HG02642 (cell line): ENCODE results near the gene EFNA4.

Source experiments
- ATAC-seq: cut with Tn5 transposase; IDR thresholded peaks from one replicate; pipeline ENCODE4 v1.9.1; 2021; ENCODE audit warnings: mild to moderate bottlenecking; ENCODE audit not compliant: unreplicated experiment, poor library complexity

The EFNA4 gene

GRCh38 chr1:155071701-155072100 lies 8.2 kb downstream of the EFNA4 start:
- ATAC-seq = no peak

DNA sequence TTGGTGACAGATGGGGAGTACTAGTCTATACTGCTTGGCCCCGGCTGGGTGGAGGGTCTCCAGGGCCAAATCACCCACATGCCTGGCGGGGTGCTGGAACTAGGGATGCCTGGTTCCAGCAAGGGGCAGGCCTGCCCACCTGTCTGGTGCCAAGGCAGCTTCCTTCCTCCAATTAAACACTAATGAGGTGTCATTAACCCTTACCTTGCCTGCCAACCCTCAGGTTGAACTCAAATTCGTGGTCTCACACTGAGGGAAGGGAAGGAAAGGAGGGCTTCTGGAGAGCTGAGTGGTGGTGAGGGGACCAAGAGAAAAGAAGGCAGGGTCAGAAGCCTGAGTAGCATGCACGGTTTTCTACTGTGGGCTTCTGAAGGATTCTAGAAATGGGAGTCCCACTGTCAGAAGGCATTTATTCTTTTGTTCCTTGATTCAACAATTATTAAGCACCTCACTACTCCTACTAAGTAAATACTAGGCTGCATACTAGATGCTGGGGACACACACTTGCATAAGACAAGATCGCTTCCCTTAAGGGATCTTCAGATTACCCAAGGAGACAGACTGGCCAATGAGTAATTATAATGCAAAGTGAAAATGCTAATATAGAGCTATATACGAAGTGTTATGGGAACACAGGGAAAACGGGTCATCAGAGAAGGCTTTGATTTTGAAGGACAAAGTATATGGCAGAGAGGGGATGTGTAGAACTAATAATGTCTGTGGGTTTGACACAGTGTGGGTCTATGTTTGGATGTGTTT lies 9.2 kb downstream of the EFNA4 start:
- ATAC-seq = no peak

DNA sequence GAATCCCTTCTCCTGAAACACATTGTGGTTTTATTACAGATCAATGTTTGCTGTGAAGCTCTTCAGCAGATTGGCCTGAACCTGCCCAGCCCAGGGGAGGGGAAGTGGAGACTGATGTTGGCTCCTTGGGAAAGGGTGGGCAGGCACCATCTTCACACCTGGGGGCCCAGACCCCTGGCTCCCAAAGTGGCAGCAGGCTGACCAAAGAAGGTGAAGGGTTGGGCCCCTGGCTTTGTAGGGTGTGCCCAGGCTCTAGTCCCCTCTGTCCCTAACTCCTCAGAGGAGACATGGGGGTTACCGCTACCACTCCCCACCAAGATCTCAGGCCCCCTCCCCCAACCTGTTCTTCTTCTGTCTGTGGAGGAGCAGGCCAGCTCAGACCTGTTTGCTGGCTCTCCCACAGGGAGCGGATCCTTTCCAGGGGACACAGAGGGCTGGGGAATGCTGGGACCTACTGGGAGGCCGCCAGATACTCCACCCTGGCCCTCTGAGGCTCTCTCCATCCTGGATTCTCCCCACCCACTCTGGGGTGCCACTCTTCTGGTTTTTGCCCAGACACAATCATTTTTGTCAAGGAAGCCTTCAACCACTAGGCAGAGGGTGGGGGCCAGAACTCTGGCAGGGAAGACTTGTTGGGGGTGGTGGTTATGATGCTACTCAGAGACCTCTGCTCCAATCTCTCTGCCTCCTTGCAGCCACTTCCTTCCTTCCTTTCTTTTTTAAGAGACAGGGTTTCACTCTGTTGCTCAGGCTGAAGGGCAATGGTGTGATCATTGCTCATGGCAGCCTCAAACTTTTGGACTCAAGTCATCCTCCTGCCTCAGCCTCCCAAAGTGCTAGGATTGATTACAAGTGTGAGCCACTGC lies 10.1 kb downstream of the EFNA4 start:
- ATAC-seq = no peak

DNA sequence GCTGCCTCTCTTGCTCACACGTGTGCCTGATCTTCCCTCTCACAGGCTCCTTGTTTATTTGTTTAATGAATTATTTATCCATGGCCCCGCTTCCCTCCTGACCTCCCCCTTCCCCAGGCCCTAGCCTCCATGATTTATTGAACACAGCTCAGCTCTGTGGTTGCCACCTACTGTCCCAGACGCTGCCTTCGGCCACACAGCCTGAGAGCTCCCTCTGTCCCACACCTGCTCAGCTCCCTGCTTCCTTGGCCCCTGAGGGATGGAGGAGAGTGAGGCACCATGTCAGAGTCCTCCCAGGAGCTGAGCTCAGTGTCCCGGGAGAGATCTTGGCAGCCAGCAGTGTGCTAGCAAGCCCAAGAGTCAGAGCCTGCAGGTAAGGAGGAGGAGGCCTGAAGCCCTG lies 12.0 kb downstream of the EFNA4 start:
- no peak for ATAC-seq

- no peak for ATAC-seq
These were observed 12.8 kb downstream of the EFNA4 start for GRCh38 chr1:155076371-155076770.

DNA sequence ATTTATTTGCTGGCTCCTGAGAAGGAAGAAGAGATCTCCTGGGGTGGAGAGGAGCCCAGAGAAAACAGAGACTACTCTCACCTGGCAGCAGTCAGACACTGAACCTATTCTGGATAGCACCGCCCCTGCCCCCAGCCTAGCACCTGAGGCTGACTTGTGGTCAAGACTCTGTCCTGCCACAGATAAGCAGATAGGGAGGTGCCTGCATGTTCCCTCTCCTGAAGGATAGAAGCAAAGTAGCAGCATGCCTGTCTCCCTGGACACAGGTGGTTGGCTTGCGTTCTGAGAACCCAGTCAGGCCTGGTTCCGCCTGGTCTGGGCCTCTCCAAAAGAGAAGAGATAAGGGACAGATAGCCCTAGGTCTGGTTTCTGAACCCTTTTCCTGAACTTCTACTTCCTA lies 13.8 kb downstream of the EFNA4 start:
- no peak for ATAC-seq

DNA sequence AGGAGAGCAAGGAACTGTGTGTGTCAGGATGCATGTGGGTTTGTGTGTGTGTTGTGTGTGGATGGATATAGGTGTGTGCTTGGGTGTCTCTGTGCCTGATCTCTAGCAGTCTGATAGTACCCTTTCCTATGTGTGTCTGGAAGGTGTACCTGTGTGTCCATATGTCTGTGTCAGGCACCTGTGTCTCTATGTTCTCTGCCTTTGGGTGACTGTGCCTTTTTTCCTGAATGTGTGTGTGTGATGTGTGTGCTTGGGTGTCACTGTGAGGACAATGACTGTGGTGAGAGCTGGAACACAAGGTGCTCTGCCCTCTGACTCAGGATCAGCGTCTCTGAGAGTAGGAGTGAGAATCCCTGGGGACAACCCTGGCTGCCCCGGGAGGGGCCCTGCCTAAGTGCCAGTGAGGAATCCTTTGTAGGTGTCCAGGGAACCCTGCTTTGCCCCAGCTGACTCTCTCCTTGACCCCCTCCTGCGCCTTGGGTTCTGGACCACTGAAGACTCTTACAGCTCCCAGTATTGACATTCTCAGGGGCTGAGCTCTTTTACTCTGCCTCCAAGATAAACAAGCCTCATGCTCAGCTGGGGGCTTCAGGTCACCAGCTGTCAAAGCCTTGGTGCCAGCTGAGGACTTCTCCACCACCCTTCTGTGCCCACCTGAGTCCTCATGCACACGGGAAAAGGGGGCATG lies 14.4 kb downstream of the EFNA4 start:
- ATAC-seq = no peak

GRCh38 chr1:155078469-155079209 lies 15.1 kb downstream of the EFNA4 start, which contains the start of gene EFNA3:
TSS of gene EFNA3 (plus strand) at chr1:155078837. CDS start at chr1:155078942, 105 bp downstream.
- peak; percentile 34 for ATAC-seq

- ATAC-seq = no peak
These were observed 15.6 kb downstream of the EFNA4 start for GRCh38 chr1:155079210-155079486.

DNA sequence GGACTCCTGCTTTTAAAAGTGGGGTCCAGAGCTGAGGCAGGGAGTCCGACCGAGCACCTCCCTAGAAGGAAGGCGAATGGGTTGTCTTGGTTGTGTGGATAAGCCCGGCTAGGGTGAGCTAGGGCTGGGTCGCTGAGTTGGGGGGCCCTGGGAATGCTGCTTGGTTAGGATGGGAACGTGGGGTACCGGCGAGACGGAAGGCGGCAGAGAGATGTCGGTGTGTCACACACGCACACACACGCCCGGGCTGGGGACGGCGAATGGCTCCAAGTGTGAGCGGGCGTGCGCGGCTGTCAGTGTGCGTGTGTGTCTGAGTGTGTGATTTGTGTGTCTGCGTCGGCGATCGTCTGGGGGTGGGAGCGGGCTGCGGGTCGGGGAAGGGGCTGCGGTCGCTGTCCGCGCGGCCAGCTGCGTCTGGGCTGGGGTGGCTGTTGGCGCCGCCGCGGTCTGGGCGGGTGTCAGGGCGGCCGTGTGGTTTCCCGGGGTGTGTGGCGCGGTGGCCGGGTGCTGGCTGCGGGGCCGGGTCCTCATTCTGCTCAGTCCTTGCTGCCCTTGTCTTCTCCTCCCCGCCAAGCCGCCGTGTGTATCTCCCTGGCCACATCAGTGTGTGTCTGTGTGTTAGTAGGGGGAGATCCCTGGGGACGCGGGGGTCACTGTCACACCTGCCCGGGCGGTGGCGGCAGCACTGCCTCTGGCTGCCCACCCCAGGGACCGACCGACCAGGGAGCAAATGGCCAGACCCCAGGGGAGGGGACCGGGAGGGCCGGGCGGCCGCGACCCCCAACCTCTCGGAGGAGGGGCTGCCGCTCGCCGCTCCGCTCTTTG lies 16.2 kb downstream of the EFNA4 start:
- no peak for ATAC-seq

DNA sequence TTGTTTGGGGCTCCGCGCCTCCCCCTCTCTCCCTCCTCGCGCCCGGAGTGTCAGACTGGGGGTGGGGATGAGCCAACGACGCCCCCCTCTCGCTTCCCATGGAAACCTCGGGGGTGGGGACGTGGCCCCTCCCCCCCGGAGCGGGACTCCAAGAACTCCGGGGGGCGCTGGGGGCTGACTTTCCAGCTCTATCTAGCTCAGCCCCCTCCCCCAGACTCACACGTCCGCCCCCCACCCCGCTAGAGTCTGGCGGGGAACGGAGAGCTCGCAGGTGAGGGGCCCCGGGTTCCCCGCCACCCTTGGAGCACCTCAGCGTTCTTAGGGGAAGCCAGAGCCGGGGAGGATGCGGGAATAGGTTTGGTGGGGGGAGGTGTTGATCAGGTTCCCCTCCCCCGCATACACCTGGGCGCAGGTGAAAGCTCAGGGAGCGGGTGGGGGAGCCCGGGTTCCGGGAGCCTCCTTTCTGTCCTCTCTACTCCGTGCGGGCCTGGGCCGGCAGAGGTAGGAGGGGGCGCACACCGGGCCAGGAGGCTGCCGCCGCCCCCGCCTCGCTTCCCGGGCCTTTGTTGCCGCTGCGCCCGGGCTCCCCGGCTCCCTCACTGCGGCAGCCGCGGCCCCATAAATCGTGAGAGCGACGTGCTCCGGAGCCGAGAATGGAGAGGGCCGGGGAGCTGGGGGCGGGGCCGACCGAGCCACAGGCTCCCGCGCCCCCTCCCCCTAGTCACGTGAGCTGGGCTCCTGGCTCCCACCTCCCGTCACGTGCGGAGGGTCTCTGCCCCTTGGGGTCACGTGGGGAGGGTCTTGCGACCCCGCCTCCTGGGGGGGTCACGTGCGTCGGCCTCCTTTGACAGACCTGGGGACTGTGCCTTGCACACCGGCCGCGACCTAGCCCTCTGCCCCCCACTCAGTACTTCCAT lies 17.0 kb downstream of the EFNA4 start:
- no peak for ATAC-seq

GRCh38 chr1:155081472-155082300 lies 18.1 kb downstream of the EFNA4 start:
- ATAC-seq = no peak

- no peak for ATAC-seq
These were observed 18.9 kb downstream of the EFNA4 start for GRCh38 chr1:155082301-155083051.

DNA sequence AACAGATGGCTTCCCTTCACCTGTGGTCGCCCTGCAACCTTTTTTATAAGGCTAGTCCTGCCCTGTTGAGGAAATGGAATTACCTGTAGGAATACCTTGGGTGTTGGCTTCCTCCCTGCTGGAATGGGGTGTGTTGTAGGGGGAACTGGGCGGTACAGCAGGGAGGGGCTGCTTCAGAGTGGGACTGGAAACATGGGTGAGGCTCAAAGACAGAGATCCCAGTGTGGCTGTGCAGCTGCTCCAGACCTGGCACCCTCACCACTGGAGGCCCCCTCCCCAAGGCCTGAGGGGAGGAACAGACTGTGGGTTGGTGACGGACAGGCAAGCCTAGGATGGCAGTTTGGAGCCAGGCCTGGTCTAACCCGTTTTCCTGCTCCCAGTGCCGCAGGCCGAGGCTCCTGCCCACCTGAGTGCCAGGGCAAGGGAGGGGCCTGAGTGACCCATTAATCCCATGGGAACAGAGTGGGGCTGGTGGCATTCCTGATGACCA lies 19.6 kb downstream of the EFNA4 start:
- no peak for ATAC-seq

DNA sequence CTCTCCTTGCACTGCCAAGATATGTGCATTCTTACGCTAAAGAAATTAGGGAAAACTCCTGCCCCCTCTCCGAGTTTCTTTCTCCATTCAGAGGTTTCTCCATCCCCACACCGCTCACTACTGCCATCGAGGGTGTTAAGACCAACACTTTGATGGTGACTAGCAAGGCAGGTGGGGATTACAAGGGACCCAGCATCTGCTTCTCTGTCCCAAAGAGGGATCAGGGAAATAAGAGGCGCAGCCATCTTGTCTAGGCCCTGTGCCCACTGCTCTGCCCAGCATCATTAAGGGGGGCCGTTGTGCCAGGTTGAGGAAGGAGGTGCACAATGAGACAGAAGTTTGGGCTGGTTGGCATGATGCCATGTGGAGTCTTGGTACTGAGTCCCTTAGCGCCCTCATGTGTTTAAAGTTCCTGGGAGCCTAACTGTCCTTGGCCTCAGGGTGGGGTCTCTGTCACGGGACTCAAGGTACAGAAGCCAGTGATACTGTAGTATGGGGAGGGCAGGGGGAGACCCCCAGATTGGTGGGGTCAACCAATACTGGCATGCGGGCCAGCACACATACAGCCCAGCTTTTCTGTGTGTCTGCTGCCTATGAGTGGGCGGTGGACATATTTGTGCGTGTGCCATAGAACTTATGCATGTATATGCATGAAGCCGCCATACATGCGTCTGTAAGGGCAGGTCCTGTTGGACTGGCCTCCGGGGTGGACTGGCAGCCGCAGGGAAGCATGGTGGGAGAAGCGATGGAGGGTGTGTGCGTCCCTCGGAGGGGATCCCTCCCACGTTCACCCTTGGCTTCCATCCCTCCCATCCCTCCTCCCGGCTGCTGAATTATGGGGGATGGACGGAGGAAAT lies 20.6 kb downstream of the EFNA4 start:
- no peak for ATAC-seq
